Thoracic aorta (tissue), 2 donors: Measurements from ENCODE around the gene STK35. TPM values are rescaled to one million over a fixed set of nuclear protein-coding genes. Genes with fewer than 3 reads are reported as not detected.

ENCODE experiments used
- ATAC-seq: fragments of 150-250 bp; one replicate; pipeline ENCODE4 v1.8.0; 2017; ENCODE audit warnings: low read depth; ENCODE audit not compliant: insufficient number of reproducible peaks, low FRiP score
- DNase-seq: peaks from one replicate; pipeline ENCODE4 v3.0.0-alpha.2; 2020; ENCODE audit warnings: low spot score
- H3K27ac ChIP-seq, 2 donors: fragments of 200-600 bp; sonication (generic); 1 replicate in 1 of 2; 2 replicates in 1 of 2; pipeline ENCODE4 v1.5.1; 2016; ENCODE audit warnings: mild to moderate bottlenecking in 2 of 2, moderate library complexity in 2 of 2
- H3K27me3 ChIP-seq: fragments of 200-600 bp; sonication (generic); replicated peaks from 2 replicates; pipeline ENCODE4 v1.6.0; 2016; ENCODE audit warnings: mild to moderate bottlenecking; ENCODE audit not compliant: insufficient read depth
- H3K36me3 ChIP-seq: fragments of 200-600 bp; sonication (generic); one replicate; pipeline ENCODE4 v1.5.1; 2016
- H3K4me1 ChIP-seq, 2 donors: fragments of 200-600 bp; sonication (generic); 1 replicate in 1 of 2; 2 replicates in 1 of 2; pipeline versions ENCODE4 v1.5.1 to v1.6.0; 2016; ENCODE audit warnings: low read depth in 2 of 2, mild to moderate bottlenecking in 1 of 2; ENCODE audit not compliant: control insufficient read depth in 1 of 2
- H3K4me3 ChIP-seq: fragments of 200-600 bp; sonication (generic); 2 replicates; pipeline ENCODE4 v1.5.1; 2016; ENCODE audit warnings: mild to moderate bottlenecking
- H3K9me3 ChIP-seq: fragments of 200-600 bp; sonication (generic); 2 replicates; pipeline ENCODE4 v1.5.1; 2016
- total RNA-seq, 2 donors: library from RNA; depleted of rRNA; stranded (reverse); fragments of >200 nt; gene quantifications; one replicate each; pipeline versions ENCODE4 v1.1.0 to v1.2.3, GENCODE V29; 2016
- TF ChIP-seq, protein P1 (sequence below): fragments of 200-600 bp; sonication (generic); IDR thresholded peaks from one replicate; pipeline ENCODE4 v1.5.1; 2019; ENCODE audit warnings: antibody characterized with exemption

STK35 gene
- total RNA-seq, 2 donors from 2014 or later = 25.4 to 31.5 TPM

DNA sequence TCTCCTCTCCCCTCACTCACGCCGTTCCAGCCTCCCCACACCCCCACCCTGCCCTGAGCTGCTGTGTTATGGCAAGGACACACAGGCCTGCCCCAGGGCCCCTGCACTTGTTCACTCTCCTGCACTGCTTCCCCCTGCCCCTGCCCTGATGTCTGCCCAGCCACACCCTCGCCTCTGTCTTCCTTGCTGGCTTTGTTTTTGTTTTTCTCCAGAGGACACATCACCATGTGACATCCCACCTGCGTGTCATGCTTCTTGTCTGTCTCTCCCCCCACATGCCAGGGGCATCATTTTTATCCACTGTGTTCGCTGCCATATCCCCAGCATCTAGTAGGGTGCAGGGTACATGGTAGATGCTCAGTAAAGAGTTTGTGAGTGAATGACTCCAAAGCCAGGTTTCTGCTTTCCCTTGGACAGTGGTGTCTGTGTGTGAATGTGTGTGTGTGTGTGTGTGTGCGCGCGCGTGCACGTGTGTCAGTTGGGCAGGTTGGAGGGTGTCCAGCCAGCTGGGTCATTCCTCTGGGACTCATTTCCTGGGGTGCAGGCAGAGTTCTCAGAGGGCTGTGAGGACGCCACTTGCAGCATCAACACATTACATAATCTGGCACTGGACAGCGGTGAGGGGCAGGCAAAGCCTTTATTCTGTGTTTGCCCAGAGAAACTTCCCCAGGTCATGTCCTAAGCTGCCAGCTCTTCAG, 60.6 kb downstream of the STK35 start:
- ATAC-seq (no peak), DNase-seq (no peak)
- Histone ChIP-seq H3K9me3 (no peaks in the 10 kb centered on the region), H3K27ac (no peak overlapping the region), H3K27me3 (no peaks in the 10 kb centered on the region), H3K4me3 (no peak overlapping the region), H3K36me3 (no peaks in the 10 kb centered on the region), H3K4me1 (no peaks in the 10 kb centered on the region)
- TF ChIP-seq, protein P1, sequence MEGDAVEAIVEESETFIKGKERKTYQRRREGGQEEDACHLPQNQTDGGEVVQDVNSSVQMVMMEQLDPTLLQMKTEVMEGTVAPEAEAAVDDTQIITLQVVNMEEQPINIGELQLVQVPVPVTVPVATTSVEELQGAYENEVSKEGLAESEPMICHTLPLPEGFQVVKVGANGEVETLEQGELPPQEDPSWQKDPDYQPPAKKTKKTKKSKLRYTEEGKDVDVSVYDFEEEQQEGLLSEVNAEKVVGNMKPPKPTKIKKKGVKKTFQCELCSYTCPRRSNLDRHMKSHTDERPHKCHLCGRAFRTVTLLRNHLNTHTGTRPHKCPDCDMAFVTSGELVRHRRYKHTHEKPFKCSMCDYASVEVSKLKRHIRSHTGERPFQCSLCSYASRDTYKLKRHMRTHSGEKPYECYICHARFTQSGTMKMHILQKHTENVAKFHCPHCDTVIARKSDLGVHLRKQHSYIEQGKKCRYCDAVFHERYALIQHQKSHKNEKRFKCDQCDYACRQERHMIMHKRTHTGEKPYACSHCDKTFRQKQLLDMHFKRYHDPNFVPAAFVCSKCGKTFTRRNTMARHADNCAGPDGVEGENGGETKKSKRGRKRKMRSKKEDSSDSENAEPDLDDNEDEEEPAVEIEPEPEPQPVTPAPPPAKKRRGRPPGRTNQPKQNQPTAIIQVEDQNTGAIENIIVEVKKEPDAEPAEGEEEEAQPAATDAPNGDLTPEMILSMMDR = no peak

DNA sequence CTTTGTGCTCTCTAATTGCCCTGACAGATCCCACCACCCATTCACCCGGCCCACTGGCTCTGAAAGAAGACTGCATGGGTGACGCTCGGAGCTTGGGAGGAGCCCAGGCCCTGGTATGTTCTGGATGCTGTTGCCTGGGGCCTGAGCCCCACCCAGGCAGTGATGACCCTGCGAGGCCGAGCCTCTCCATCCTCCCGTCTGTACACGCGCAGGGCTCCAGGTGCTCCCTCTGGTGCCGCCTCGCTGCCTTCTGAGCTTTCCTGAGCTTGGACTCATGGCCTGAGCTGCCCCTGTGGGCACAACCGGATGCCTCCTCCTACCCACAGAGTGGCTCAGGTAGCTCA, 61.2 kb downstream of the STK35 start:
- H3K9me3 ChIP-seq = no peaks in the 10 kb centered on the region
- no peak for DNase-seq
- no peak overlapping the region for H3K4me3 ChIP-seq
- no peaks in the 10 kb centered on the region for H3K4me1 ChIP-seq
- H3K27me3 ChIP-seq = no peaks in the 10 kb centered on the region
- H3K27ac ChIP-seq = no peak overlapping the region
- no peak for ATAC-seq
- TF ChIP-seq, protein P1 = no peak
- H3K36me3 ChIP-seq = no peaks in the 10 kb centered on the region

DNA sequence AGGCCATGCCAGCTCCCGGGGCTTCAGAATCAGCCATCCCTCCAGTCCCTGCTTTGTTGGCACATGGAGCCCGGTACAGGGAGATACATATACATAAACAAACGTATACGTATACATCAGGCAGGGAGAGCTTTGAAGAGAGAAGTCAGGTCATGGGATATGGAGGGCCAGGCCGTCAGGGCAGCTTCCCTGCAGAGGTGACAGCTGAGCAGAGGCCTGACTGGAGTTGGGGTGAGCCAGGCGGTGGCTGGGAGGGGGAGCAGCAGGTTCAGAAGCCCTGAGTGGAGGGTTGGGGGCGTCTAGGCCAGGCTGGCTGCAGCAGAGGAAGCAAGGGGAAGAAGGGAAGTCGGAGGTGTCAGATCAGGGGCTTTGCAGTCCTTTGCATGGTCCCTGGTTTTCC, 61.7 kb downstream of the STK35 start:
- no peak for DNase-seq

DNA sequence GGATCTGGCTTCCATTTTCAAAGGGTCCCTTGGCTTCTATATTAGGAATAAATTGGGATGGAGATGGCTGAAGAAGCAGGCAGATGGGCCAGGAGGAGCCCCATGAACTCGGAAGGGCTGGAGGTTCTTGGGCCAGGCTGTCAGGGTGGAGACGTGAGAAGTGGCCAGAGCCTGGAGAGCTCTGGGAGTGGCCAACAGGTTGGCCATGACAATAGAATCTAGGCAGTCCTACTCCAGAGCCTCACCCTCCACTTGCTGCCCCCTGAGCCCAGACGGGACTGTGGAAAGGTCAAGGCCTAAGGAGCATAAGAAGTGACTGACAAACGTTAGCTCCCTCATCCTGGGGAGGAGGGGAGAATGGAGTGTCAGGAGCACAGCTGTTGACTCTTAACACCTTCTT, 62.1 kb downstream of the STK35 start:
- no peak overlapping the region for H3K4me3 ChIP-seq
- TF ChIP-seq, protein P1 = no peak
- H3K9me3 ChIP-seq = no peaks in the 10 kb centered on the region
- H3K36me3 ChIP-seq = no peaks in the 10 kb centered on the region
- H3K27me3 ChIP-seq = no peaks in the 10 kb centered on the region
- H3K4me1 ChIP-seq = no peaks in the 10 kb centered on the region
- H3K27ac ChIP-seq = no peak overlapping the region
- no peak for ATAC-seq
- no peak for DNase-seq

More for the DNA sequence above, 61.7 kb downstream of the STK35 start:
- no peak overlapping the region for H3K27ac ChIP-seq
- TF ChIP-seq, protein P1 = no peak
- no peaks in the 10 kb centered on the region for H3K27me3 ChIP-seq
- H3K4me3 ChIP-seq = no peak overlapping the region
- no peaks in the 10 kb centered on the region for H3K36me3 ChIP-seq
- H3K4me1 ChIP-seq = no peaks in the 10 kb centered on the region
- H3K9me3 ChIP-seq = no peaks in the 10 kb centered on the region
- ATAC-seq = no peak

DNA sequence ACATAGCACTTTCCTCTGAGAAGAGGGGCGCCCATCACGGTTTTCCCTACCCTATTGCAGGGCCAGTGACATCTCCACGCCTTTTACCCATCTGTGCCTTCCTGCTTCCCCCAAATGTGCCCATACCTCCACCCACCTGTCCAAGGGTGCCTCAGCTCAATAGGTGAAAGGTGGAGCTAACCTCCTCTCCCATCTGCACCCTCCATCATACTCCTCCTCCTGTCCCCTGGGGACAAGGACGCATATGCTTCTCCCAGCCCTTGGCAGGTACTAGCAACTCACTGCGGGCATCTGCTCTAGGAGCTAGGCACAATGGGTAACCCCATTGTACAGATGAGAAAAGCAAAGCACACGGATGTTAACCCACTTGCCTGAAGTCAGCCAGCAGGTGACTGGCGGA, 62.8 kb downstream of the STK35 start:
- TF ChIP-seq, protein P1 = no peak

More for the DNA sequence above, 62.8 kb downstream of the STK35 start:
- DNase-seq (no peak), ATAC-seq (no peak)
- Histone ChIP-seq H3K4me3 (no peak overlapping the region), H3K9me3 (no peaks in the 10 kb centered on the region), H3K27ac (no peak overlapping the region), H3K27me3 (no peaks in the 10 kb centered on the region), H3K4me1 (no peaks in the 10 kb centered on the region), H3K36me3 (no peaks in the 10 kb centered on the region)
